Gastrocnemius medialis (tissue), 4 donors: ENCODE results near the gene UNCX. TPM values are rescaled to one million over a fixed set of nuclear protein-coding genes. Genes with fewer than 3 reads are reported as not detected.

Source experiments
- ATAC-seq, 2 donors: fragments of 150-250 bp; one replicate each; pipeline ENCODE4 v1.9.1; 2016
- DNase-seq, 2 donors: peaks; one replicate each; pipeline ENCODE4 v3.0.0-alpha.2; 2019
- H3K27ac ChIP-seq, 4 donors: fragments of 200-600 bp; sonication (generic); 1 replicate in 1 of 4; 2 replicates in 3 of 4; pipeline ENCODE4 v1.5.1; 2016 to 2018; ENCODE audit warnings: mild to moderate bottlenecking in 2 of 4, moderate library complexity in 1 of 4
- H3K27me3 ChIP-seq, 3 donors: fragments of 200-600 bp; sonication (generic) in 2 of 3; 1 replicate in 1 of 3; 2 replicates in 2 of 3; pipeline versions ENCODE4 v1.5.1 to v1.6.0; 2016 to 2019; ENCODE audit warnings: mild to moderate bottlenecking in 1 of 3, moderate library complexity in 1 of 3
- H3K36me3 ChIP-seq, 2 donors: fragments of 200-600 bp; sonication (generic) in 1 of 2; one replicate each; pipeline ENCODE4 v1.5.1; 2017 to 2018
- H3K4me1 ChIP-seq, 2 donors: fragments of 200-600 bp; sonication (generic) in 1 of 2; one replicate each; pipeline ENCODE4 v1.5.1; 2016 to 2017; ENCODE audit warnings: mild to moderate bottlenecking in 2 of 2
- H3K4me3 ChIP-seq, 4 donors: fragments of 200-600 bp; sonication (generic) in 3 of 4; 1 replicate in 1 of 4; 2 replicates in 3 of 4; pipeline ENCODE4 v1.5.1; 2016 to 2019; ENCODE audit warnings: mild to moderate bottlenecking in 2 of 4
- H3K9me3 ChIP-seq, 3 donors: fragments of 200-600 bp; sonication (generic) in 2 of 3; 1 replicate in 1 of 3; 2 replicates in 2 of 3; pipeline ENCODE4 v1.5.1; 2016 to 2019
- POLR2A ChIP-seq, 2 donors: fragments of 450-650 bp; IDR thresholded peaks; one replicate each; pipeline ENCODE4 v1.6.1; 2017; ENCODE audit warnings: antibody characterized with exemption in 2 of 2, mild to moderate bottlenecking in 2 of 2, moderate library complexity in 2 of 2
- in situ Hi-C, 4 donors: fragments of 200-750 bp; cut with MboI; loops; one replicate each; pipeline versions ENCODE4 v1.15.0 to v1.8.0; 2017; ENCODE audit warnings: low sequenced_read_pairs in 4 of 4
- intact Hi-C: fragments of 100-400 bp; cut with DNase I; formaldehyde crosslinking; loops from one replicate; pipeline ENCODE4 v1.15.1; 2023; ENCODE audit warnings: low total_unique reads
- total RNA-seq, 4 donors: library from RNA; depleted of rRNA; stranded (reverse); fragments of >200 nt; gene quantifications; one replicate each; pipeline versions ENCODE4 v1.1.0 to v1.2.3, GENCODE V29; 2016
- TF ChIP-seq, protein P1 (sequence below), 5 experiments: fragments of 450-650 bp in 3 of 5; fragments of 200-600 bp in 2 of 5; sonication (generic) in 2 of 5; IDR thresholded peaks in 4 of 5; conservative IDR thresholded peaks in 1 of 5; 1 replicate in 4 of 5; 2 replicates in 1 of 5; pipeline ENCODE4 v1.5.1; 2016 to 2019; ENCODE audit warnings: antibody characterized with exemption in 5 of 5, mild to moderate bottlenecking in 3 of 5, moderate library complexity in 3 of 5

The UNCX gene
- total RNA-seq, 4 donors from 2014 or later, result not detected

- in situ Hi-C loops (no loop called here), intact Hi-C loops (no loop called here)
- TF ChIP-seq, protein P1, sequence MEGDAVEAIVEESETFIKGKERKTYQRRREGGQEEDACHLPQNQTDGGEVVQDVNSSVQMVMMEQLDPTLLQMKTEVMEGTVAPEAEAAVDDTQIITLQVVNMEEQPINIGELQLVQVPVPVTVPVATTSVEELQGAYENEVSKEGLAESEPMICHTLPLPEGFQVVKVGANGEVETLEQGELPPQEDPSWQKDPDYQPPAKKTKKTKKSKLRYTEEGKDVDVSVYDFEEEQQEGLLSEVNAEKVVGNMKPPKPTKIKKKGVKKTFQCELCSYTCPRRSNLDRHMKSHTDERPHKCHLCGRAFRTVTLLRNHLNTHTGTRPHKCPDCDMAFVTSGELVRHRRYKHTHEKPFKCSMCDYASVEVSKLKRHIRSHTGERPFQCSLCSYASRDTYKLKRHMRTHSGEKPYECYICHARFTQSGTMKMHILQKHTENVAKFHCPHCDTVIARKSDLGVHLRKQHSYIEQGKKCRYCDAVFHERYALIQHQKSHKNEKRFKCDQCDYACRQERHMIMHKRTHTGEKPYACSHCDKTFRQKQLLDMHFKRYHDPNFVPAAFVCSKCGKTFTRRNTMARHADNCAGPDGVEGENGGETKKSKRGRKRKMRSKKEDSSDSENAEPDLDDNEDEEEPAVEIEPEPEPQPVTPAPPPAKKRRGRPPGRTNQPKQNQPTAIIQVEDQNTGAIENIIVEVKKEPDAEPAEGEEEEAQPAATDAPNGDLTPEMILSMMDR (IDR thresholded peaks at IDR 0.05 in 4 of 5, conservative IDR thresholded peaks at IDR 0.05 in 1 of 5), result no peak
- no peak for TF ChIP-seq POLR2A (IDR thresholded peaks at IDR 0.05)
- no peak for DNase-seq
- Histone ChIP-seq H3K27ac (no peak overlapping the region), H3K9me3 (no peaks in the 10 kb centered on the region), H3K27me3 (peaks cover 36 to 57% (median 52%) of the 10 kb centered on the region in 3 donors), H3K4me1 (no peaks in the 10 kb centered on the region), H3K4me3 (no peak overlapping the region), H3K36me3 (no peaks in the 10 kb centered on the region)
- ATAC-seq, result no peak
Observed at GRCh38 chr7:1263391-1263951, 30.8 kb downstream of the UNCX start.

DNA sequence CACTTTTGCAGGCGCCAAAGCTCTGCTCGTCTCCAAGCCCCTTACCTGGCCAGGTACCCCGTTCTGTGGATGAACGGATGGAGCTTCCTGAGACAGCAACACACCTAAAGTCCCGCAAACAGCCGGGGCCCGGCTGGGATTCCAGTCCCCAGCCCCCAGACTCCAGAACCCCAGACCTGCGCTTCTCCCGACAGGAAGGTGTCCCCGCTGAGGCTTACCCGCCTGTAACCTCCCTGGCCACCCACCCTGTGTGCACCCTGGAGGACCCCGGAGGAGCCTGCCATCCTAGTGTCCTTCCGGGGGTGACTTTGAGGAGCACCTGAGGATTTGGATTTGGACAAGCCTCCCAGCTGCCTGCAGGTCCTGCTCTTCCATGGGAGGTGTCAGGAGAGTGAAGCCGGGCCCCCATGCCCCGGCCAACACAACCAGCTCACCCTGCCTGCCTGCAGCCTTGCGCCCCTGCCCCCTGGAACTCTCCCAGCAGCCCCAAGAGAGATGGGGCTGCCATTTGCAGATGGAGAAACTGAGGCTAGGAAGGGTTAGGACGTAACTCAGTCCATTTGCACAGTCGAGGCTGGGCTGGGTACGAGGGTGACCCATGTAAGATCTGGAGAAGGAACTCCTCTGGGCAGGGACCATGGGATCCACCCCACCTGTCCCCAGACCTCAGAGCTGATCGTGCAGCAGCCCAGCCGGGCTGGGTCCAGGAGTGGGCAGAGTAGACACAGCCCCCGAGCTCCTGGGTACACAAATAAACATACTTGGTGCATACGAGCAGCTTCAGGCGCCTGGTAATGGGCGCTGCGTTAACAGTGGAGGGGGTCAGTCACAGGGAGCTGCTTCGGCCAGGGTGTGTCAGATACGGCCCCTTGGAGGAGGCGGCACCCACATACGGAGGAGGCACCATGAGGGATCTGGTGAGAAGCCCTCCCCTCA, 31.9 kb downstream of the UNCX start:
- Histone ChIP-seq H3K4me1 (no peaks in the 10 kb centered on the region), H3K27me3 (peaks cover 43 to 56% (median 54%) of the 10 kb centered on the region in 3 donors), H3K4me3 (no peak overlapping the region), H3K9me3 (no peaks in the 10 kb centered on the region), H3K36me3 (no peaks in the 10 kb centered on the region), H3K27ac (no peak overlapping the region)
- intact Hi-C loops (no loop called here), in situ Hi-C loops (no loop called here)
- no peak for ATAC-seq
- no peak for DNase-seq
- TF ChIP-seq, protein P1 (IDR thresholded peaks at IDR 0.05 in 4 of 5, conservative IDR thresholded peaks at IDR 0.05 in 1 of 5), result no peak
- TF ChIP-seq POLR2A (IDR thresholded peaks at IDR 0.05), result no peak

DNA sequence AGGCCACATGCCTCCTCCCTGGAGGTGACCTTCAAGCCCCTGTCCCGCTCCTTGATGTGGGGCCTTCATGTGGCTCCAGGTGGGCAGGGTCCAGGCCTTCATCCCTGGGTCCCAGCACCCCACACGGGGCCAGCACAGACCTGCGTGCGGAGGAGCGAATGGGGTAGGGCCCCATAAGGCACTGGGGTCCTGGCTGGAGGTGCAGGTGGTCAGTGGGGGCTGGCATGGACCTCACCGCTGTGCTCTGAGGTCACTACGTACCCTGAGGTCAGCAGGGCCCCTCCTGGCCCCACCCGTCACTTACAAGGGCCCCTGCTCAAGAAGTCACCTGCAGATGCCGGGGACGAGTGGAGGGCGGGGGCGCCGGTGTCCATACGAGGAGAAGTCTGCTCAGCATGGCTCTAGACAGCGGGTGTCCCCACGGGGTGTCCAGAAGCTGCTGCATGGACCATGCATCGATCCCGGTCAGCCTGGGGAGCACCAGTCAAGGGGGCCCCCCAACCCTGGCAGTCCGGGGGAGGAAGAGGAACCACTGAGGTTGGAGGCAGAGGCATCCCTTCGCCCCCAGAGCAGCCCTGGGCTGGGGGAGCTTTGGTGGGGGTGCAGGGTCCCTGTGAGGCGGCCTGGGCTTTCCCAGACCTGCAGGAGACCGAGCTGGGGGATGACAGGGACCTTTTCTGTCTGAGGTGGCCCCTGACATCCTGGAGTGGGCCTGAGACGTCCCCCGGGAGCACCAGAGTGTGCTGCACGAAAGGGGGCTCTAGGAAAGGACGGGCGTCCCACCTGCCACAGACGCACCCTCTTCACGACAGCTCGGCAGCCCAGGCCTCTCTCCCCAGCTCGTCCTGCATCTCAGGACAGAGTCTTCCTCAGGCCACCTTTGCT, 34.6 kb downstream of the UNCX start:
- intact Hi-C loops (no loop called here), in situ Hi-C loops (no loop called here)
- DNase-seq, result no peak
- Histone ChIP-seq H3K36me3 (no peaks in the 10 kb centered on the region), H3K9me3 (no peaks in the 10 kb centered on the region), H3K27me3 (peaks cover 40 to 59% (median 52%) of the 10 kb centered on the region in 3 donors), H3K27ac (no peak overlapping the region), H3K4me3 (no peak overlapping the region), H3K4me1 (no peaks in the 10 kb centered on the region)
- TF ChIP-seq, protein P1 (IDR thresholded peaks at IDR 0.05 in 4 of 5, conservative IDR thresholded peaks at IDR 0.05 in 1 of 5), result no peak
- TF ChIP-seq POLR2A (IDR thresholded peaks at IDR 0.05), result no peak
- no peak for ATAC-seq

DNA sequence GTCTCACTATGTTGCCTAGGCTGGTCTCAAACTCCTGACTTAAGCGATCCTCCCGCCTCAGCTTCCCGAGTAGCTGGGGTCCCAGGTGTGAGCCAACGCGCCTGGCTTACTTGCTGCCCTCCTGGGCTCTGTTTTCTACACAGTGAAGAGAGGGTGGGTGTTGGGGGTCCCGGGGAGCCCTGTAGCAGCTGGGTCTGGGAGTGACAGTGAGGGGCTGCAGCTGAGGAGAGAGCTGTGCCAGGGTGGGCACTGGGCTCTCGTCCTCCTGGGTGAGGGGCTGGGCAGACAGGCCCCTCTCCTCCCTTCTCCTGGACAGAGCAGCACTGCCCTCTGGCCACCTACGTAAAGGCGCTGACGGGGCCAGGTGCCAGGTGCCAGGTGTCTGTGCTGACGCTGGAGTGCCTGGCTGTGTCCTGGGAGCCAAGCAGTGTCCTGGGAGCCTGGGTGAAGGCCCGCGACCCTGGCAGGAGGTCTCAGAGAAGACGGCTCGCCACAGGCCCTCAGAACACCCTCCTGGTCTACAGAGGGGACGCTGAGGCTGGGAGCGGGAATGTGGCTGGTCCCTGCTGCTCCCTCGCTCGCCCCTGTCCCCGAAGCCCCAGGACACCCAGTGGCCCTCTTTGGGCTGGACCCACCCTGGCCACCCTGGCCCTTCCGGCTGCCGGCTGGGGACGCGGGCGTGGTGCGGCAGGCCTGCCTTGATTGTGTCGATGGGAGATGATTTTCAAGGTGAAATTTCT, 35.6 kb downstream of the UNCX start:
- DNase-seq (no peak), ATAC-seq (no peak)
- Histone ChIP-seq H3K27ac (no peak overlapping the region), H3K36me3 (no peaks in the 10 kb centered on the region), H3K4me3 (no peak overlapping the region), H3K9me3 (no peaks in the 10 kb centered on the region), H3K27me3 (peaks cover 40 to 59% (median 47%) of the 10 kb centered on the region in 3 donors), H3K4me1 (no peaks in the 10 kb centered on the region)
- intact Hi-C loops, result no loop called here
- in situ Hi-C loops, result no loop called here
- no peak for TF ChIP-seq POLR2A (IDR thresholded peaks at IDR 0.05)
- TF ChIP-seq, protein P1 (IDR thresholded peaks at IDR 0.05 in 4 of 5, conservative IDR thresholded peaks at IDR 0.05 in 1 of 5), result no peak
